Measurements from ENCODE around the gene PRND. TPM values are rescaled to one million over a fixed set of nuclear protein-coding genes. Genes with fewer than 3 reads are reported as not detected.

The PRND gene
- total and polyA plus RNA-seq, 2 of the 4 experiments (the other 2 are of a cell fraction) = not detected

DNA sequence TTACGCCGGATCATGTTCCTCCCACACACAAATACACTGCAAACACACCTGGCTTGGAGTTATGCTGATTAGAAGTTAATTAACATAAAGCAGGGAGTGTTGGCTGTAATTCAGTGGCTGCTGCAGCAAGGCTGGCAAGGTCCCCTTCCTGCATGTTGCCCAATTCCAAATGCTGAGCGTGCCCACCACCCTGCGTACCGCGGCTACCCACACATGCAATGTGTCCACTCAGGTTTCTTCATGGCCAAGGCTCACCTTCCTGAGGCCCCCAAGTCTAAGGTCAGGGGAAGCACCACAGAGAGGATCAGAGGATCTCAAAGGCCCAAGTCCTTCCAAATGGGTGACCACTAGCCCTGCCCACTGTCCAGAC, 11.6 kb upstream of the PRND start:
- intact Hi-C loops (cut with micrococcal nuclease) (no loop called here), dilution Hi-C loops (cut with HindIII; ENCODE audit: low sequenced_read_pairs, unreplicated experiment) (no loop called here), in situ Hi-C loops (cut with MboI; ENCODE audit: low sequenced_read_pairs) (loop anchor here (5.0 kb wide), 1 partner anchor 473 kb away; no protein-coding TSS in a partner anchor)
- Histone ChIP-seq H3K36me3 (ENCODE audit: control insufficient read depth, insufficient read depth, low read length) (no peaks in the 10 kb centered on the region), H3K9me1 (ENCODE audit: insufficient read depth, low read length) (no peaks in the 10 kb centered on the region), H2BK5ac (ENCODE audit: low read depth, low read length, poor library complexity, severe bottlenecking) (no peak overlapping the region), H3K14ac (replicated peaks; ENCODE audit: low read depth, low read length) (no peak overlapping the region), H3K9ac (ENCODE audit: low read depth, low read length) (no peak overlapping the region), H3K27ac (ENCODE audit: insufficient read depth, low read length) (no peak overlapping the region), H3K79me1 (ENCODE audit: low read depth in 1 of 2, low read length in 2 of 2) (no peaks in the 10 kb centered on the region), H2AK9ac (replicated peaks; ENCODE audit: low read depth, low read length, poor library complexity) (no peak overlapping the region), H3K23ac (ENCODE audit: low read depth, low read length) (no peak overlapping the region), H2BK120ac (ENCODE audit: low read depth, low read length) (no peak overlapping the region), H4K5ac (ENCODE audit: low read depth, low read length) (no peak overlapping the region), H2AFZ (replicated peaks; ENCODE audit: low read length, poor library complexity) (no peak overlapping the region), H3K56ac (ENCODE audit: extremely low read depth, insufficient read depth, low read length) (no peak overlapping the region), H4K20me1 (ENCODE audit: insufficient read depth, low read length) (no peaks in the 10 kb centered on the region), H4K8ac (ENCODE audit: low read depth in 2 of 2, low read length in 2 of 2) (no peak overlapping the region), H3K27me3 (ENCODE audit: control insufficient read depth, insufficient read depth, low read length) (peaks cover 12% of the 10 kb centered on the region), H3K18ac (ENCODE audit: low read depth, low read length) (no peak overlapping the region), H2AK5ac (ENCODE audit: low read depth, low read length) (no peak overlapping the region), H3K4me1 (ENCODE audit: control insufficient read depth, insufficient read depth, low read length) (no peaks in the 10 kb centered on the region), H3K4me2 (ENCODE audit: low read depth, low read length) (no peak overlapping the region), H2BK20ac (ENCODE audit: low read depth, low read length) (no peak overlapping the region), H2BK15ac (ENCODE audit: low read depth, low read length) (no peak overlapping the region), H3K4ac (ENCODE audit: low read depth, low read length) (no peak overlapping the region), H4K91ac (ENCODE audit: insufficient read depth, low read depth, low read length) (no peak overlapping the region), H3K9me3 (ENCODE audit: control insufficient read depth, insufficient read depth, low read length) (peaks cover 3% of the 10 kb centered on the region; the same call in 1 of the 2 replicates), H3K4me3 (ENCODE audit: insufficient read depth, low read depth, low read length) (no peak overlapping the region)
- WGBS, 2 experiments (ENCODE audit: extremely low coverage in 2 of 2, insufficient read length in 1 of 2) = 93% methylated on average over 3 of the region's 6 CpGs; no CpG with 5 or more reads in 1 of the 2 experiments
- TF ChIP-seq POLR2A (IDR thresholded peaks at IDR 0.05; ENCODE audit: low read depth, low read length) (no peak), MXI1 (IDR thresholded peaks at IDR 0.05; ENCODE audit: borderline replicate concordance, low read depth, low read length) (no peak), CEBPB (IDR thresholded peaks at IDR 0.05; ENCODE audit: low read depth, low read length) (no peak), RCOR1 (IDR thresholded peaks at IDR 0.05; ENCODE audit: insufficient replicate concordance, low read length) (no peak), MAFK (IDR thresholded peaks at IDR 0.05; ENCODE audit: low read depth, low read length) (no peak)
- TF ChIP-seq, protein P1, sequence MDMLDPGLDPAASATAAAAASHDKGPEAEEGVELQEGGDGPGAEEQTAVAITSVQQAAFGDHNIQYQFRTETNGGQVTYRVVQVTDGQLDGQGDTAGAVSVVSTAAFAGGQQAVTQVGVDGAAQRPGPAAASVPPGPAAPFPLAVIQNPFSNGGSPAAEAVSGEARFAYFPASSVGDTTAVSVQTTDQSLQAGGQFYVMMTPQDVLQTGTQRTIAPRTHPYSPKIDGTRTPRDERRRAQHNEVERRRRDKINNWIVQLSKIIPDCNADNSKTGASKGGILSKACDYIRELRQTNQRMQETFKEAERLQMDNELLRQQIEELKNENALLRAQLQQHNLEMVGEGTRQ (IDR thresholded peaks at IDR 0.05; ENCODE audit: low read depth, low read length) = no peak
- ChIA-PET CTCF (interaction anchor here (0.6 kb wide), 1 partner anchor 16 kb away, joined by 3 read pairs; no protein-coding TSS in a partner anchor), POLR2A (ENCODE audit: unreplicated experiment) (no interaction called here)
- ATAC-seq (ENCODE audit: low read depth) (no peak), DNase-seq (no peak)
- BruUV-seq (replicated peaks) = no TSS peak

Measured in IMR-90 (cell line).